ENCODE data around the gene DLX1. TPM values are rescaled to one million over a fixed set of nuclear protein-coding genes. Genes with fewer than 3 reads are reported as not detected.

The DLX1 gene
- total and polyA plus RNA-seq, 11 donors = 0.11 to 0.19 (median 0.18) TPM; not detected in 8

DNA sequence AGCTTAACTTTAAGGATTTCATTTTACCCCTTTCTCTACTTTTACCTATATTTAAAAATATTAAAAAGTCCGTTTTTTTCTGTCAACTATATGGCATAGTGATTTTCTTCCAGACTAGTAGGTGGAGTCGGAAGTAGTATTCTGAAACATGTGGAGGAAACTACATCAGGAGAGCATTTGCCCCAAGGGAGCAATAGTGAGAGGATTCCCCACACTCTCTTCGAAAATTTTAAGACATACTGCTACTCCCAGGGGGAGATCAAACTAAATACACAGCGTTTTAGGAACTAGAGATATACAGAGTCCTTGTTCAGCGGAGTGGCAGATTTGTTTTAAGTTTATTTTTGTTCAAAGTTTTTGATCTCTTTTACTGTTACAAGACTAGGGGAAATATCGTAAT lies 45.0 kb upstream of the DLX1 start:
- no peak for ATAC-seq
- DNase-seq = no peak
- Histone ChIP-seq H3K9me3 (no peaks in the 10 kb centered on the region), H3K36me3 (no peaks in the 10 kb centered on the region), H3K27me3 (no peaks in the 10 kb centered on the region), H3K4me3 (no peak overlapping the region), H3K27ac (no peak overlapping the region), H3K4me1 (no peaks in the 10 kb centered on the region)
- 70 to 77% (median 74%) methylated on average over 6 of the region's 6 CpGs for WGBS, 4 donors
- TF ChIP-seq POLR2A (IDR thresholded peaks at IDR 0.05) = no peak
- no peak for TF ChIP-seq CTCF (IDR thresholded peaks at IDR 0.05)
- intact Hi-C loops (cut with DNase I) = no loop called here

DNA sequence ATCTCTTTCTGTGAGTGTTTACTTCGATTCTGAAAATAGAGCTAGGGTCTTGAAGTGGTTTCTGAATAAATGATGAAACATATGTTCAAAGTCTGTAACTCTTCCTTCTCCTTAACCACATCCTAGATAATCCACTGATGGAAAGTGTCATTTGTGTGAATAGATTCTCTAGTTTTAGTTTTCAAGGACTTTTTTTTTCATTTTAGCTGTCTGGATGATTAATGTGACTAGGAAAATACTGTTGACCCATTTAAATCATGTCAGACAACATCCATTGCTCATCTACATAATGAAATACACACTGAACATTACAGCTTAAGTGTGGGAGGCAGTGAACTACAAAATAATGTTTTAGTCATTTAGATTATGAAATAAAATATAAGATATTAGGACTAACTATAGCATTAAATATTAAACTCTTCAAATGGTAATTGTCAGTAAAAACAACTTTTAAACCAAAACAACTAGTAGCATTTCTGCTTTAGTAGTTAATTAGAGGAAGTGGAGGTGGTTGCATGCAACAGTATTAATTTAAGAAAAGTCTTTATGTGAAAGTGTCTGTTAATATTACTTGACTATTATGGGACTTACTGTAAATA lies 39.1 kb upstream of the DLX1 start:
- no peaks in the 10 kb centered on the region for H3K4me1 ChIP-seq
- no peak for ATAC-seq
- no peak overlapping the region for H3K4me3 ChIP-seq
- H3K27me3 ChIP-seq = no peaks in the 10 kb centered on the region
- intact Hi-C loops (cut with DNase I) = no loop called here
- no peak for DNase-seq
- 41 to 75% (median 63%) methylated on average over 1 of the region's 1 CpG for WGBS, 4 donors
- TF ChIP-seq POLR2A (IDR thresholded peaks at IDR 0.05) (no peak), CTCF (IDR thresholded peaks at IDR 0.05) (no peak)
- no peaks in the 10 kb centered on the region for H3K9me3 ChIP-seq
- H3K27ac ChIP-seq = no peak overlapping the region
- no peaks in the 10 kb centered on the region for H3K36me3 ChIP-seq

DNA sequence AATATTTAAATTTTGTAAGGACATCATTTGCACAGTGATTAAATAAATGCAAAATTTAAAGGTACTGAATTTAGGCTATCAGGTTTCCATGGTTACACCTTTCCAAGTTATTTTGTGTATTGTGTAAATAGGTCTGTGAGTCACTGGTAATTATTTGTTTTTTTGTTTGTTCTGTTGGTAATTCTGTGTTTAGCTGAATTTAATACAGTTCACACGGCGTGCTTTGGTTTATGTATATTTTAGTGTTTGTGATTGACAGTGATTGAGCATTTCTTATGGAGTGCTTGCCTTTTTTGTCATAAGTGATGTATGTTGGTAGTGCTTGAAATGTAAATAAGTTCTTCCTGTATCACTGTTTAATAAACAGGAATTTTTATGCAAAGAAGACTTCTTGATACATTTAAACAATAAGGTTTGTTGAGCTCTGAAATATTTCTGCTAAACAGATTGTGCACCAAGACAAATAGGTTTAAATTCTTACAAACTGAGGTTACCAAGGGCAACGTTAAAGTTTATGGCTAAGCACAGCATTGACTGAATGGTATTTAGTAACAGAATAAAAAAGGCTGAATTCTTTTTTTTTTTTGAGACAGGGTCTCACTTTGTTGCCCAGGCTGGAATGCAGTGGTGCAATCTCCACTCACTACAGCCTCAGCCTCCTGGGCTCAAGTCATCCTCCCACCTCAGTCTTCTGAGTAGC lies 38.3 kb upstream of the DLX1 start:
- no peak for ATAC-seq
- no peak for DNase-seq
- H3K4me3 ChIP-seq = no peak overlapping the region
- peaks cover 0 to 2% (median 0%) of the 10 kb centered on the region in 12 donors for H3K4me1 ChIP-seq
- H3K27me3 ChIP-seq = no peaks in the 10 kb centered on the region
- intact Hi-C loops (cut with DNase I) = no loop called here
- H3K36me3 ChIP-seq = no peaks in the 10 kb centered on the region
- 65 to 95% (median 80%) methylated on average over 3 of the region's 3 CpGs for WGBS, 4 donors
- H3K9me3 ChIP-seq = no peaks in the 10 kb centered on the region
- H3K27ac ChIP-seq = no peak overlapping the region
- no peak for TF ChIP-seq POLR2A (IDR thresholded peaks at IDR 0.05)
- no peak for TF ChIP-seq CTCF (IDR thresholded peaks at IDR 0.05)

- Histone ChIP-seq H3K27me3 (no peaks in the 10 kb centered on the region), H3K27ac (no peak overlapping the region), H3K4me1 (peaks cover 0 to 4% (median 0%) of the 10 kb centered on the region in 12 donors), H3K4me3 (no peak overlapping the region), H3K9me3 (no peaks in the 10 kb centered on the region), H3K36me3 (no peaks in the 10 kb centered on the region)
- TF ChIP-seq CTCF (IDR thresholded peaks at IDR 0.05) = no peak
- no peak for TF ChIP-seq POLR2A (IDR thresholded peaks at IDR 0.05)
- WGBS, 4 donors = 96 to 97% (median 96%) methylated on average over 8 of the region's 8 CpGs
- DNase-seq (no peak), ATAC-seq (no peak)
- intact Hi-C loops (cut with DNase I) = no loop called here
Observed at GRCh38 chr2:172047566-172048507, 37.5 kb upstream of the DLX1 start.

Data from heart left ventricle (tissue), 16 donors.